H1 (cell line): Measurements from ENCODE around the gene ZNF691. TPM values are rescaled to one million over a fixed set of nuclear protein-coding genes. Genes with fewer than 3 reads are reported as not detected.

ENCODE experiments used
- CTCF ChIA-PET: fragments of 300-600 bp; sonication (Branson Sonifier 250); formaldehyde crosslinking; loops from one replicate; lab custom pipeline; 2021; ENCODE audit not compliant: partially characterized antibody; lab: Charles Lee
- POLR2A ChIA-PET: fragments of 300-600 bp; sonication (Branson Sonifier 250); formaldehyde crosslinking; loops from one replicate; lab custom pipeline; 2021; ENCODE audit warnings: inconsistent platforms; ENCODE audit not compliant: partially characterized antibody; lab: Charles Lee
- DNase-seq, 2 experiments: peaks; one replicate each; pipeline versions ENCODE4 v3.0.0 to v3.0.0-alpha.2; 2010 to 2022; ENCODE audit warnings: low spot score in 2 of 2, low read depth in 1 of 2, mixed read lengths in 1 of 2
- FAIRE-seq: peaks from 2 replicates; lab custom pipeline; 2011; peaks lifted over from hg19 to GRCh38; lab: Jason Lieb, UNC
- H2AFZ ChIP-seq: 2 replicates; pipeline ENCODE4 v1.8.1; 2012; ENCODE audit warnings: low read length, inconsistent platforms
- H2AK5ac ChIP-seq: 2 replicates; pipeline ENCODE4 v1.6.1; 2013; ENCODE audit warnings: low read depth, low read length
- H2BK120ac ChIP-seq: replicated peaks from 2 replicates; pipeline ENCODE3; 2013; ENCODE audit warnings: low read depth, low read length, inconsistent platforms
- H2BK12ac ChIP-seq: 2 replicates; pipeline ENCODE4 v1.6.1; 2013; ENCODE audit warnings: low read depth, low read length
- H2BK15ac ChIP-seq: 2 replicates; pipeline ENCODE4 v1.6.1; 2013; ENCODE audit warnings: low read length
- H2BK20ac ChIP-seq: 2 replicates; pipeline ENCODE4 v1.6.1; 2013; ENCODE audit warnings: low read length
- H2BK5ac ChIP-seq: 2 replicates; pipeline ENCODE4 v1.6.1; 2013; ENCODE audit warnings: low read depth, low read length
- H3K14ac ChIP-seq: 2 replicates; pipeline ENCODE4 v1.6.1; 2013; ENCODE audit warnings: inconsistent platforms; ENCODE audit not compliant: insufficient read length
- H3K18ac ChIP-seq: 2 replicates; pipeline ENCODE4 v1.6.1; 2013; ENCODE audit warnings: low read length; ENCODE audit errors: extremely low read depth
- H3K23ac ChIP-seq: 2 replicates; pipeline ENCODE4 v1.6.1; 2013; ENCODE audit warnings: inconsistent platforms; ENCODE audit not compliant: insufficient read length
- H3K23me2 ChIP-seq: 2 replicates; pipeline ENCODE4 v1.6.1; 2013; ENCODE audit warnings: low read depth, low read length
- H3K27ac ChIP-seq: 2 replicates; pipeline ENCODE4 v1.6.1; 2011; ENCODE audit warnings: low read depth, low read length, inconsistent platforms
- H3K27me3 ChIP-seq, 4 experiments: replicated peaks in 1 of 4; 1 replicate in 1 of 4; 2 replicates in 3 of 4; pipeline versions ENCODE4 v1.6.1 to v1.8.1; 2011 to 2013; ENCODE audit warnings: low read length in 3 of 4, mild to moderate bottlenecking in 3 of 4, inconsistent platforms in 2 of 4, mixed read lengths in 2 of 4, moderate library complexity in 1 of 4; ENCODE audit not compliant: control insufficient read depth in 3 of 4, insufficient read depth in 3 of 4; ENCODE audit errors: extremely low read depth in 1 of 4
- H3K36me3 ChIP-seq, 4 experiments: 2 replicates each; pipeline versions ENCODE4 v1.6.1 to v1.8.1; 2011 to 2013; ENCODE audit warnings: mild to moderate bottlenecking in 4 of 4, low read length in 3 of 4, moderate library complexity in 2 of 4, control low read depth in 1 of 4, inconsistent platforms in 1 of 4; ENCODE audit not compliant: insufficient read depth in 4 of 4, control insufficient read depth in 2 of 4
- H3K4ac ChIP-seq: replicated peaks from 2 replicates; pipeline ENCODE3; 2013; ENCODE audit warnings: low read length, low read depth, mixed read lengths, inconsistent platforms; ENCODE audit not compliant: insufficient read length
- H3K4me1 ChIP-seq, 4 experiments: replicated peaks in 1 of 4; 1 replicate in 1 of 4; 2 replicates in 3 of 4; pipeline versions ENCODE4 v1.6.1 to v1.8.1; 2011 to 2013; ENCODE audit warnings: low read length in 3 of 4, inconsistent platforms in 2 of 4, mixed read lengths in 1 of 4; ENCODE audit not compliant: insufficient read depth in 4 of 4, control insufficient read depth in 3 of 4
- H3K4me2 ChIP-seq, 2 experiments: 2 replicates each; pipeline versions ENCODE4 v1.6.1 to v1.8.1; 2011 to 2013; ENCODE audit warnings: low read depth in 2 of 2, low read length in 2 of 2, control low read depth in 1 of 2, inconsistent platforms in 1 of 2, mild to moderate bottlenecking in 1 of 2; ENCODE audit not compliant: insufficient read depth in 1 of 2
- H3K4me3 ChIP-seq, 4 experiments: fragments of 200-600, 300-600 bp in 1 of 4; sonication (generic), shearing (Covaris generic), sonication (Bioruptor Twin) in 1 of 4; 2 replicates each; pipeline versions ENCODE4 v1.5.1 to v1.8.1; 2011 to 2016; ENCODE audit warnings: low read length in 4 of 4, low read depth in 3 of 4, control low read depth in 2 of 4, inconsistent platforms in 2 of 4, mild to moderate bottlenecking in 2 of 4, mixed read lengths in 1 of 4, moderate library complexity in 1 of 4; ENCODE audit not compliant: insufficient read depth in 2 of 4; ENCODE audit errors: extremely low read depth in 1 of 4
- H3K56ac ChIP-seq: replicated peaks from 2 replicates; pipeline ENCODE3; 2013; ENCODE audit warnings: low read depth, mild to moderate bottlenecking, mixed read lengths, low read length, inconsistent platforms; ENCODE audit not compliant: insufficient read length
- H3K79me1 ChIP-seq: 2 replicates; pipeline ENCODE4 v1.6.1; 2013; ENCODE audit warnings: low read depth, low read length, control low read depth
- H3K79me2 ChIP-seq, 2 experiments: 2 replicates each; pipeline versions ENCODE4 v1.6.1 to v1.8.1; 2012 to 2013; ENCODE audit warnings: low read length in 2 of 2, mild to moderate bottlenecking in 2 of 2, inconsistent platforms in 1 of 2; ENCODE audit not compliant: insufficient read depth in 2 of 2, control insufficient read depth in 1 of 2
- H3K9ac ChIP-seq, 4 experiments: replicated peaks in 1 of 4; 1 replicate in 1 of 4; 2 replicates in 3 of 4; pipeline versions ENCODE4 v1.6.1 to v1.8.1; 2011 to 2013; ENCODE audit warnings: low read depth in 3 of 4, low read length in 3 of 4, control low read depth in 2 of 4, mild to moderate bottlenecking in 2 of 4, moderate library complexity in 2 of 4, inconsistent platforms in 1 of 4; ENCODE audit errors: extremely low read depth in 1 of 4
- H3K9me3 ChIP-seq, 2 experiments: 2 replicates each; pipeline versions ENCODE4 v1.6.1 to v1.8.1; 2012 to 2013; ENCODE audit warnings: mild to moderate bottlenecking in 2 of 2, moderate library complexity in 2 of 2, control low read depth in 1 of 2, inconsistent platforms in 1 of 2, low read depth in 1 of 2, low read length in 1 of 2, mixed read lengths in 1 of 2; ENCODE audit not compliant: insufficient read depth in 2 of 2
- H4K20me1 ChIP-seq, 2 experiments: replicated peaks in 1 of 2; 2 replicates each; pipeline versions ENCODE3 to v1.8.1; 2011 to 2013; ENCODE audit warnings: inconsistent platforms in 2 of 2, low read length in 2 of 2, mild to moderate bottlenecking in 1 of 2; ENCODE audit not compliant: insufficient read depth in 2 of 2, control insufficient read depth in 1 of 2
- H4K5ac ChIP-seq: 2 replicates; pipeline ENCODE4 v1.6.1; 2013; ENCODE audit warnings: low read length, low read depth, mixed read lengths, inconsistent platforms; ENCODE audit not compliant: insufficient read length
- H4K8ac ChIP-seq: 2 replicates; pipeline ENCODE4 v1.8.0; 2013; ENCODE audit warnings: mild to moderate bottlenecking, moderate library complexity, low read length, inconsistent platforms; ENCODE audit not compliant: insufficient read depth; ENCODE audit errors: extremely low read depth
- H4K91ac ChIP-seq: replicated peaks from 2 replicates; pipeline ENCODE3; 2013; ENCODE audit warnings: low read length, mixed read lengths, inconsistent platforms; ENCODE audit not compliant: insufficient read length
- BCL11A ChIP-seq, 2 experiments: IDR thresholded peaks; one replicate each; pipeline ENCODE4 v1.6.1; 2011; ENCODE audit warnings: low read depth in 2 of 2, low read length in 2 of 2, mild to moderate bottlenecking in 2 of 2
- BRCA1 ChIP-seq: IDR thresholded peaks from 2 replicates; pipeline ENCODE4 v1.6.1; 2012; ENCODE audit warnings: low read depth, low read length, improper control_type of control experiment
- CTBP2 ChIP-seq: IDR thresholded peaks from 2 replicates; pipeline ENCODE4 v1.7.0; 2011; ENCODE audit warnings: borderline replicate concordance, mild to moderate bottlenecking, moderate library complexity, mixed read lengths, low read length; ENCODE audit not compliant: insufficient read depth, insufficient read length
- EZH2 ChIP-seq: fragments of 200-600 bp; sonication (generic); IDR thresholded peaks from 2 replicates; pipeline ENCODE4 v1.7.1; 2012; ENCODE audit warnings: low read depth, mild to moderate bottlenecking, moderate library complexity, low read length, inconsistent platforms; ENCODE audit not compliant: severe bottlenecking
- RBBP5 ChIP-seq: IDR thresholded peaks from 2 replicates; pipeline ENCODE4 v1.7.1; 2012; ENCODE audit warnings: low read depth, mild to moderate bottlenecking, inconsistent platforms, low read length, moderate library complexity, borderline replicate concordance
- SP4 ChIP-seq: IDR thresholded peaks from 2 replicates; pipeline ENCODE4 v1.6.1; 2012; ENCODE audit warnings: low read length, inconsistent platforms
- TCF12 ChIP-seq: IDR thresholded peaks from 2 replicates; pipeline ENCODE4 v1.6.1; 2011; ENCODE audit warnings: low read depth, mild to moderate bottlenecking, low read length
- WGBS, 2 experiments: shearing (Covaris generic) in 1 of 2; methylation state at CpG; one replicate each; pipeline versions ENCODE4 v1.1.6 to v1.1.7; 2013 to 2015; ENCODE audit warnings: low lambda C conversion rate in 2 of 2, mixed read lengths in 2 of 2, inconsistent platforms in 1 of 2, low coverage in 1 of 2, missing lambda C conversion rate in 1 of 2; ENCODE audit not compliant: insufficient replicate concordance in 2 of 2, insufficient coverage in 1 of 2, insufficient read length in 1 of 2; ENCODE audit errors: extremely low coverage in 1 of 2, missing lambda C conversion rate in 1 of 2; 5-methylcytosine and 5-hydroxymethylcytosine counted together
- polyA plus RNA-seq, 7 experiments: library from polyadenylated mRNA; depleted of rRNA in 3 of 7; stranded (reverse) in 5 of 7; unstranded in 2 of 7; fragments of >200 nt in 5 of 7; fragments of 200-250 nt in 2 of 7; gene quantifications; 1 replicate in 5 of 7; 2 replicates in 1 of 7; 4 replicates in 1 of 7; pipeline versions ENCODE4 v1.2.1 to v1.2.3, GENCODE V29; 2011 to 2013; ENCODE audit warnings: missing spikeins in 2 of 7, mixed read lengths in 2 of 7
- total RNA-seq: library from RNA; stranded (reverse); fragmentation: NEBNext Ultra II Directional; extraction: Animal tissue kit (Norgen Biotek cat#: 25700); gene quantifications from 2 replicates; pipeline ENCODE4 v1.2.1, GENCODE V29; 2021

ZNF691 gene
- total and polyA plus RNA-seq, 2 of the 8 experiments (the other 6 are each of a cell fraction or from before 2014, with no cell fraction given) = 19.5 TPM

GRCh38 chr1:42838482-42839190, 7.8 kb upstream of the ZNF691 start:
- Histone ChIP-seq H3K79me2 (no peaks in the 10 kb centered on the region), H2BK120ac (no peak overlapping the region), H2AFZ (no peak overlapping the region), H3K4me2 (no peak overlapping the region), H3K79me1 (no peaks in the 10 kb centered on the region), H2BK20ac (no peak overlapping the region), H3K14ac (no peak overlapping the region), H2AK5ac (no peak overlapping the region), H3K23ac (no peak overlapping the region), H3K27me3 (no peaks in the 10 kb centered on the region), H2BK12ac (no peak overlapping the region), H3K56ac (no peak overlapping the region), H3K4me3 (no peak overlapping the region), H3K4ac (no peak overlapping the region), H4K5ac (no peak overlapping the region), H3K4me1 (no peaks in the 10 kb centered on the region), H3K36me3 (no peaks in the 10 kb centered on the region), H3K27ac (no peak overlapping the region), H3K23me2 (no peaks in the 10 kb centered on the region), H4K91ac (no peak overlapping the region), H4K8ac (no peak overlapping the region), H4K20me1 (no peaks in the 10 kb centered on the region), H3K18ac (no peak overlapping the region), H2BK15ac (no peak overlapping the region), H2BK5ac (no peak overlapping the region), H3K9ac (no peak overlapping the region), H3K9me3 (no peaks in the 10 kb centered on the region)
- CTCF ChIA-PET = interaction anchor here (0.9 to 2.0 kb wide), 4 partner anchors 8 to 260 kb away, joined by 3 to 4 read pairs (median 3); partner anchors contain the start of gene ZNF691
- no peak for FAIRE-seq
- 87% methylated on average over 7 of the region's 7 CpGs; no CpG with 5 or more reads in 1 of the 2 experiments for WGBS, 2 experiments
- POLR2A ChIA-PET = interaction anchor here (1.3 to 2.5 kb wide), 2 partner anchors 8 to 72 kb away, joined by 5 to 8 read pairs; partner anchors contain the start of genes C1orf50, P3H1 and ZNF691
- DNase-seq = no peak
- TF ChIP-seq CTBP2 (no peak), TCF12 (no peak), EZH2 (no peak), SP4 (no peak), BCL11A (IDR thresholded peaks at IDR 0.05; ENCODE audit: low read depth in 2 of 2, low read length in 2 of 2) (no peak), RBBP5 (no peak), BRCA1 (no peak)
